ENCODE results near the gene PCYOX1L.
"Not testable (repeated sequence)": the region's sequence is repeated elsewhere in the genome, so short reads cannot be mapped to it uniquely, and the experiment has no call there.

The PCYOX1L gene

GRCh38 chr5:149389552-149390495 is 32.0 kb downstream of the PCYOX1L start:
- DNase-seq: no peak

DNA sequence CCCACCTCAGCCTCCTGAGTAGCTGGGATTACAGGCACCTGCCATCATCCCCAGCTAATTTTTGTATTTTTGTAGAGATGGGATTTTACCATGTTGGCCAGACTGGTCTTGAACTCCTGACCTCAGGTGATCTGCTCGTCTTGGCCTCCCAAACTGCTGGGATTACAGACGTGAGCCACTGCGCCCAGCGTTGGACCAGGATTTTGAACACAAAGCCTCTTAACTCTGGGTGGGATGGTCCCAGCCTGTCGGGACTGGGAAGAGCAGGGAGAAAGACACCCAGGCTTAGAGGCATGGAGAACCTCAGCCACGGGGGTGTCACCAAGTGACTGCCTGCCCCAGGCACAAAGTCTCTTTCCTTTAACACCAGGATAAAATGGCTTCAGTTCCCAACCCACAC is 33.2 kb downstream of the PCYOX1L start:
- not testable (repeated sequence) for DNase-seq

DNA sequence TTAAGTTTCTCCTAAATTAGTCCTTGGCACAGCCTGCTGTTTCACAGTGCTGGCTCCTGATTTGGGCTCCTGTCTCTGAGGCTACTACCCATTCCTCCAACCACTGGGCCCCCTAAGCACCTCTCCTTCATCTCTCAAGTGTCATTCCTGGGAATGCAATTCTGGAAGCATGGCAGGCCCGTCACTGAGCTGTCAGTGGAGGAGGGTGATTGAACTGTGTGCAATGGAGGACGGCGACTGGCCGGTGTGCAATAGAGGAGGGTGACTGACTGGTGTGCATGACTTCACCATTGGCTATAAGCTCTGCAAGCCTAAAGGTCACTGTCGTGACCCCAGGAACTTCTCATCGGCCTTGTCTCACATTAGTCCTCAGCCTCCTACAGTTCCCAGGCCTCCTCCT is 33.7 kb downstream of the PCYOX1L start:
- DNase-seq: no peak

GRCh38 chr5:149392718-149393117 is 34.9 kb downstream of the PCYOX1L start:
- DNase-seq: no peak

GRCh38 chr5:149394996-149395395 is 37.1 kb downstream of the PCYOX1L start:
- not testable (repeated sequence) for DNase-seq

DNA sequence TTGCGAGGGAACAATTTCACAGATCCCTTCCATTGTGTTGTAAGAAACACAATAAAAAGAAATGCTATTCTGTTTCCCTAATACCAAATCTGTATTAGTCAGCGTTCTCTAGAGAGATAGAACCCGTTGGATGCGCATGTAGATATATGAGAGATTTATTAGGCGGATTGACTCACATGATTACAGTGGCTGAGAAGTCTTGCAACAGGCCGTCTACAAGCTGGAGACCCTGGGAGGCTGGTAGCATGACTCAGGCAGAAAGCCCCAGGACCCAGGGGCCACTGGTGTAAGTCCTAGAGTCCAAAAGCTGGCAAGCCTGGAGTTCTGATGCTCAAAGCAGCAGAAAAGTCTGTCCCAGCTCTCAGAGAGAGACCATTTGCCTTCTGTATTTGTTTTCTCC is 39.7 kb downstream of the PCYOX1L start:
- DNase-seq: no peak

DNA sequence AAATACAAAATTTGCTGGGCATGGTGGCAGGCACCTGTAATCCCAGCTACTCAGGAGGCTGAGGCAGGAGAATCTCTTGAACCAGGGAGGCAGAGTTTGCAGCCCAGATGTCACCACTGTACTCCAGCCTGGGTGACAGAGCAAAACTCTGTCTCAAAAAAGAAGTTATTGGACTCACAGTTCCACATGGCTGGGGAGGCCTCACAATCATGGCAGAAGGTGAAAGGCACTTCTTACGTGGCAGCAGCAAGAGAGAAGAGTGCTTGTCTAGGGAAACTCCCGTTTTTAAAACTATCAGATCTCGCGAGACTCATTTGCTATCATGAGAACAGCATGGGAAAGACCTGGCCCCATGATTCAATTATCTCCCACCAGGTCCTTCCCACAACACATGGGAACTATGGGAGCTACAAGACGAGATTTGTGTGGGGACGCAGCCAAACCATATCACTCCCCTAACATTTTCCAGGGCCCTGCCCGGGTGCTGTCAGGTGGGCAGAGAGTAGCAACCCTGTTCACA is 41.0 kb downstream of the PCYOX1L start:
- DNase-seq: not testable (repeated sequence)

- DNase-seq: no peak
These were observed 41.9 kb downstream of the PCYOX1L start for GRCh38 chr5:149399775-149400174.

DNA sequence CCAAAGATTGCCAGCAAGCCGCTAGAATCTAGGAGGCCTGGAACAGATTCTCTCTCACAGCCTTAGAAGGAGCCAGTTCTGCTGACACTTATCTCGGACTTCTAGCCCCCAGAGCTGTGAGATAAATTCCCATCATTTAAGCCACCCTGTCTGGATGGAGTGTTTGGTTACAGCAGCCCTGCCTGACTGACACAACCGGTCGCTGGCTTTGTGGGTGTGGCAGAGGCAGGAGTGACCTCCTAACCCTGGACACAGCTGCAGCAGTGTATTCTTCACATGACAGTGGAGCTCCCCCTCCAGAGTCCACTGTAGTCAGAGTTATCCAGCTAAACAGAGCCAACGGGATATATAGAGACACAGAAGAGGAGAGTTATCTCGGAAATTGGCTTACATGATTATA is 42.5 kb downstream of the PCYOX1L start:
- DNase-seq: no peak

GRCh38 chr5:149401051-149401450 is 43.2 kb downstream of the PCYOX1L start:
- DNase-seq: no peak

- DNase-seq: no peak
These were observed 44.4 kb downstream of the PCYOX1L start for GRCh38 chr5:149402291-149402690.

DNA sequence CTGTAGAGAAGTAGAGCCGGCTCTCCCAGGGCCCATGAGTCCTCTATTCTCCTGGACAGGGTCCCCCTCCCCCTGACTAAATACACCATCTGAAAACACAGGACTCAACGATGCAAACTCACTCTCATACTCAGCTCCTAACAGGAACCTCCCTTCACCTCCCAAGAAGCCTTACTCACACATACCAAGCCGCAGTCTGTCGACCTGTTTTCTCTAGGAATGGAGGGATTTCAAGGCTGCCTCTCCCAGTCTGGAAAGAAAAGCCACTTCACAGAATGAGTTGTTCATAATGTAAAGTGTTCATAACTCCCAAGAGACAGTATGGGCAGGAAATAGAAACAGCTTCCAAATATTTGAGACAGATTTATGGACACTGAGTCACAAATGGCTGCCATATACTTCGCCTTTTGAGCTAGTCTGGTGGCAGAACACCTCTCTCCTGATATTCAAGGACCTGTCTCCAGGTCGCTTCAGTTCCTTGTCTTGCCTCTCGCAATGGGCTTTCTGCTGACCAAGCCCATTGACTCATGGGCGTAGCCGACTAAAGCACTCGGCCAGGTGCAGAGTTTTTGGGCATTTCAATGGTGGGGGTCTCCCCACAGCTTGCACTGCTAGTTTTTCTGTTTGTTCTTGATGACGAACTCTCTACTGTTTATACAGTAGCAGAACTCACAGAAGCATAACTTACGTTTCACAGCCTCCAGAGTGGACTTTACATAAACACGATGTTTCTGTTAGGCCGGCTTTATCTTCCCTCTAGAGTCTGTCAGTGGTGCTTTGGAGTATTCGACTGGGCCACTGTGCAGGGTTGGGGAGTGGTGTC is 46.3 kb downstream of the PCYOX1L start:
- DNase-seq: no peak

- DNase-seq: no peak
These were observed 47.1 kb downstream of the PCYOX1L start for GRCh38 chr5:149404746-149405549.

DNA sequence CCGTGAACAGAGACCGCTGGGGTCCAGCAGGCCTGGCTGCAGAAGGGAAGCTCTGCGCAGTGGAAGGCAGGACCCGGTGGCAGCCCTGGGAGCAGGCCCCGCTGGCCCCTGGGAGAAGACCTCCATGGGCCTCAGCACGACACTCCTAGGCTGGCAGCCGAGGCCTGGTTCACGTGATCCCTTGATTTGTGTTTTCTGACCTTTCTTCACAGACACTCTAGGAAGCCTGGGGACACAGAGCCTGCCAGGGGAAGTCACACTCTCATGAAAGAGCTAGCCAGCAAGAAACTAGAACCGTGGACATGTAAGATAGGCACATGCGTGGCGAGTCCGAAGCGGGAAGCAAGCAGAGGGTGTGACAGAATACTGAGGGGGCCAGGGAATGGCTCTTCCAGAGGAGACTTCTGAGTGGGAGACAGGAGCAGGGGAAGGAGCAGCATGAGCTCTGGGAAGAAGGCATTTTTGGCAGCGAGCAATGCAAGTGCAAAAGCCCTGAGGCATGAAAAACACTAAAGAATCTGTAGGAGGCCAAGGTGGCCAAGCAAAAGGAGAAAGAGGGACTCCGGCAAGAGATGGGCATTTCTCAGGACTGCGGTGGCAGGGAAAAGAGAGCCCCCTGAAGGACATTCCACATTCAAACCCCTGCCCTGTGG is 47.8 kb downstream of the PCYOX1L start:
- DNase-seq: no peak

GRCh38 chr5:149406203-149406978 is 48.5 kb downstream of the PCYOX1L start:
- no peak for DNase-seq

DNA sequence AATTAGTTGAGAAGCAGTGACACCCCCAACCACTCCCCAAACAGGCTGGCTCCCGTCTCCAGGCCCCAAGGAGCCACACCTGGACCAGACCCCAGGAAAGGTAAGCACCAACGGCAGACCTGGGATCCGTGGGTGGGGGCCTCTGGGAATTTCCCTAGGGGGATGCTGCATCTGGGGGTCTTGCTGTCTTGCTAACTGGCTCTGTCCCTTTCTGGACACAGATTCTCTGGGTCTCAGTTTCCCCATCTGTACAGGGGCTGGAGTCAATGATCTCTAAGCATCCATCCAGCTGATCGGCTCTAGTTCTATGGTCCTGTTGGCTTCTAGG is 49.1 kb downstream of the PCYOX1L start:
- no peak for DNase-seq

DNA sequence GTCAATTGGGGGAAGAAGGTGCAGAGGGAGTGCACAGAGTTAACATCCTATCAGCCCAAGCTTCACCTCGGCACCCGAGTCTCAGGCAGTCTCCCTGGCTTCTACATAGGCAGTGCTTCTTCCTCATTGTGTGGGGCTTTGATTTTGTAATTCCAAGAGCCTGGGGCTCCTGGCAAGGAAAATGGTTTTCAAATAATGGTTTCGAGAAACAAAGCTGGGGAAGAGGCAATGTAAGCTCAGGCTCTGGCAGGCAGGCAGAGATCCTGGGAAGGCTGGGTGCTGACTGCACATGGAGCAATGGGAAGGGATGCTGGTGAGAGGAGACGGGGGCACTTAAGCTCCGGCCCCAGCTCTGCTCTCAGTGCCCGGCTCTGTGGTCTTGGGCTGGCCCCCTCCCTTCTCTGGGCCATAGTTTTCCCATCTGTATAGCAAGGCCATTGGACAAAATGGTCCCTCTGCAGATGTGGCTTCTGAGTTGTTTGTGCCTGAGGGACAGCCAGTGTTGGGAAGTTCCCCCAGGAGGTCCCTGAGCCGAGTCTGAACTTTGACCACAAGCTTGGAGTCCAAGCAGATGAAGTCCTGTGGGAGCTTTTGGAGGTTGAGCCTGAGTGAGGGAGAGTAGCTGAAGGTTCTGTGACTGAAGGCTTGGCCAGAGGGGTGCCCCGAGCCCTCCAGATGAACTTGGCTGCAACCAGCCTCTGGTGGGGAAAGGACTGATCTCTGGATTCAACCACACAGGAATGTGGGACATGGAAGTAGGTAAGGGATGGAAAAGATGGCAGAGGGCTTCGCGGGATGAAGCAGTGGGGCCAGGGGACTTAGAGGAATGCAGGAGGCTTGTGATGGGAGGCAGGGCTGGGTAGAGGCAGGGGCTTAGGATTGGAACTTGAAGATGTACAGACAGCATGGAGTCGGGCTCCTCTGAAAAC is 49.7 kb downstream of the PCYOX1L start:
- no peak for DNase-seq

- DNase-seq: no peak
These were observed 50.6 kb downstream of the PCYOX1L start for GRCh38 chr5:149408252-149409099.

- DNase-seq: no peak
These were observed 51.6 kb downstream of the PCYOX1L start for GRCh38 chr5:149409268-149409948.
